ENCODE measurements around the gene ARIH2. TPM values are rescaled to one million over a fixed set of nuclear protein-coding genes. Genes with fewer than 3 reads are reported as not detected.

The ARIH2 gene
- total RNA-seq, 1 experiment from 2014 or later: 77.0 TPM

DNA sequence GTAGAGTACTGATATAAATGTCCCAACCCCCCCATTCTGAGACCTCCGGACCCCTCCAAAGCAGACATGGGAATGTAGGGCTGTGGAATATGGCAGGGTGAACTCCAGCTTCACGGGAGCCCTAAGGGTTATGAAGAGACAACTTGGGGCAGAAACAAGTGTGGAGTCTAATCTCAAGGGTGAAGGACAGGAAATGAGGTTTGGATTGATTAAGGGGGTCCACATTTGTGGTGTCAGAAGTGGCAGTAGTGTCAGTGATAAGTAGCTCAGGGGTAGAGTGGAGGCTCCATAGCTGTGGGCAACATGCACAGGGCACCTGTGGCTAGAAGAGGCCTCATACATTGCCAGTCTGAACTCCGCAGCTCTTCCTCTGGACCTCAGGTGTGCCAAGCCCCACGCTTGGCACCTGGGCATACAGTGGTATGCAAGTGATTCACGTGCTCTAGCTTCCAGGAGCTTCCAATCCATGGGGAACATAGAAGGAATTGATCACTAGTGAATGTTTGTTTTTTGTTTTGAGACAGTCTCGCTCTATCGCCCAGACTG lies 67.3 kb downstream of the ARIH2 start:
- CTCF ChIA-PET: no interaction called here
- in situ Hi-C loops (cut with HindIII; ENCODE audit: low pct_unique_long_range_greater_than_20kb, low sequenced_read_pairs) (no loop called here), intact Hi-C loops (cut with micrococcal nuclease; ENCODE audit: unreplicated experiment) (no loop called here)
- H3K27ac ChIP-seq (ENCODE audit: low read length): no peak overlapping the region
- ATAC-seq (no peak), DNase-seq (ENCODE audit: low read depth, low spot score) (no peak)
- no TSS peak for BruUV-seq (replicated peaks)
- no peak for TF ChIP-seq SIN3A (IDR thresholded peaks at IDR 0.05; ENCODE audit: borderline replicate concordance, insufficient read depth, low read depth, low read length)
- TF ChIP-seq, protein P1, sequence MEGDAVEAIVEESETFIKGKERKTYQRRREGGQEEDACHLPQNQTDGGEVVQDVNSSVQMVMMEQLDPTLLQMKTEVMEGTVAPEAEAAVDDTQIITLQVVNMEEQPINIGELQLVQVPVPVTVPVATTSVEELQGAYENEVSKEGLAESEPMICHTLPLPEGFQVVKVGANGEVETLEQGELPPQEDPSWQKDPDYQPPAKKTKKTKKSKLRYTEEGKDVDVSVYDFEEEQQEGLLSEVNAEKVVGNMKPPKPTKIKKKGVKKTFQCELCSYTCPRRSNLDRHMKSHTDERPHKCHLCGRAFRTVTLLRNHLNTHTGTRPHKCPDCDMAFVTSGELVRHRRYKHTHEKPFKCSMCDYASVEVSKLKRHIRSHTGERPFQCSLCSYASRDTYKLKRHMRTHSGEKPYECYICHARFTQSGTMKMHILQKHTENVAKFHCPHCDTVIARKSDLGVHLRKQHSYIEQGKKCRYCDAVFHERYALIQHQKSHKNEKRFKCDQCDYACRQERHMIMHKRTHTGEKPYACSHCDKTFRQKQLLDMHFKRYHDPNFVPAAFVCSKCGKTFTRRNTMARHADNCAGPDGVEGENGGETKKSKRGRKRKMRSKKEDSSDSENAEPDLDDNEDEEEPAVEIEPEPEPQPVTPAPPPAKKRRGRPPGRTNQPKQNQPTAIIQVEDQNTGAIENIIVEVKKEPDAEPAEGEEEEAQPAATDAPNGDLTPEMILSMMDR (IDR thresholded peaks at IDR 0.05): no peak
- TF ChIP-seq, protein P2, sequence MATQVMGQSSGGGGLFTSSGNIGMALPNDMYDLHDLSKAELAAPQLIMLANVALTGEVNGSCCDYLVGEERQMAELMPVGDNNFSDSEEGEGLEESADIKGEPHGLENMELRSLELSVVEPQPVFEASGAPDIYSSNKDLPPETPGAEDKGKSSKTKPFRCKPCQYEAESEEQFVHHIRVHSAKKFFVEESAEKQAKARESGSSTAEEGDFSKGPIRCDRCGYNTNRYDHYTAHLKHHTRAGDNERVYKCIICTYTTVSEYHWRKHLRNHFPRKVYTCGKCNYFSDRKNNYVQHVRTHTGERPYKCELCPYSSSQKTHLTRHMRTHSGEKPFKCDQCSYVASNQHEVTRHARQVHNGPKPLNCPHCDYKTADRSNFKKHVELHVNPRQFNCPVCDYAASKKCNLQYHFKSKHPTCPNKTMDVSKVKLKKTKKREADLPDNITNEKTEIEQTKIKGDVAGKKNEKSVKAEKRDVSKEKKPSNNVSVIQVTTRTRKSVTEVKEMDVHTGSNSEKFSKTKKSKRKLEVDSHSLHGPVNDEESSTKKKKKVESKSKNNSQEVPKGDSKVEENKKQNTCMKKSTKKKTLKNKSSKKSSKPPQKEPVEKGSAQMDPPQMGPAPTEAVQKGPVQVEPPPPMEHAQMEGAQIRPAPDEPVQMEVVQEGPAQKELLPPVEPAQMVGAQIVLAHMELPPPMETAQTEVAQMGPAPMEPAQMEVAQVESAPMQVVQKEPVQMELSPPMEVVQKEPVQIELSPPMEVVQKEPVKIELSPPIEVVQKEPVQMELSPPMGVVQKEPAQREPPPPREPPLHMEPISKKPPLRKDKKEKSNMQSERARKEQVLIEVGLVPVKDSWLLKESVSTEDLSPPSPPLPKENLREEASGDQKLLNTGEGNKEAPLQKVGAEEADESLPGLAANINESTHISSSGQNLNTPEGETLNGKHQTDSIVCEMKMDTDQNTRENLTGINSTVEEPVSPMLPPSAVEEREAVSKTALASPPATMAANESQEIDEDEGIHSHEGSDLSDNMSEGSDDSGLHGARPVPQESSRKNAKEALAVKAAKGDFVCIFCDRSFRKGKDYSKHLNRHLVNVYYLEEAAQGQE (IDR thresholded peaks at IDR 0.05; ENCODE audit: insufficient read depth in 1 of 2, low read depth in 2 of 2, low read length in 1 of 2): no peak
- TF ChIP-seq POLR2AphosphoS5 (IDR thresholded peaks at IDR 0.05; ENCODE audit: low read depth, low read length): no peak
- no peak for TF ChIP-seq TCF7L2 (IDR thresholded peaks at IDR 0.05; ENCODE audit: low read depth, low read length)
- peaks cover 8% of the 10 kb centered on the region for H3K36me3 ChIP-seq (ENCODE audit: control insufficient read depth, insufficient read depth, low read length)
- no peaks in the 10 kb centered on the region for H3K9me3 ChIP-seq (ENCODE audit: control insufficient read depth, insufficient read depth, low read depth, low read length)
- H3K4me3 ChIP-seq (ENCODE audit: low read depth in 2 of 2, low read length in 2 of 2): no peak overlapping the region
- no peaks in the 10 kb centered on the region for H3K27me3 ChIP-seq (ENCODE audit: control insufficient read depth, insufficient read depth, low read length)
- POLR2A ChIA-PET: no interaction called here
- peaks cover 7% of the 10 kb centered on the region for H3K4me1 ChIP-seq (ENCODE audit: control insufficient read depth, insufficient read depth, low read length)

DNA sequence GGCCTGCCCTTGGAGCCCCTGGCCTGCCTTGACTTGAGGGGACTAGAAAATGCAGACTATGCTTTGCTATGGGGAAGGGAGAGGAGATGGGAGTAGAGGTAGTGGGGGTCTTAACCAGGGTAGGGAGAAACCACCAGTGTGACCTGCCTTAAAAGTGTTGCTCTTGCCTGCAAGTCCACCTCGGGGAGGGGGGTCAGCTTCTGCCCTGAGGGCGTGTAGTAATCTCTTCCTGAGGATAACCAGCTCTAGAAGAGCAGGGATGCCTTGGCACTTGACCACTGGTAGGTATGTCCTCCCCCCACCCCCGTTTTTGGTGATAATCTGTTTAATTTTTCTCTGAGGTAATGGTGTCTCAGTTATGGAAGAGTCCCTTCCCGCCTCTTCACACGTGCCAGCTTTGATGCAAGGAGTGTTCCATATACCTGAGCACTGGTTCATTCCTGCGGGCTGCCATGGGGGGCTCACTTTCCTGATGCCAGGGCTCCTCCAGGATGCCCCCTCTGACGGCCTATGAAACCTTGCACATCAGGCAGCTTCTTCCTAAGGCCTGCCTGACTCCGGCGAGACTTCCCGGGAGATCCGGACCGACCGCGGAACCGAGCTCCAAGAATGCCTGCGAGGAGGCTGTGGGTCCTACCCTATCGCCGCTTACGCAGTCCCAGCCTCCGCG lies 70.6 kb downstream of the ARIH2 start:
- in situ Hi-C loops (cut with HindIII; ENCODE audit: low pct_unique_long_range_greater_than_20kb, low sequenced_read_pairs): no loop called here
- no peaks in the 10 kb centered on the region for H3K27me3 ChIP-seq (ENCODE audit: control insufficient read depth, insufficient read depth, low read length)
- CTCF ChIA-PET: interaction anchor here (0.6 to 2.0 kb wide), 2 partner anchors 18 to 82 kb away, joined by 3 to 19 read pairs; partner anchors contain the start of gene WDR6
- no peaks in the 10 kb centered on the region for H3K36me3 ChIP-seq (ENCODE audit: control insufficient read depth, insufficient read depth, low read length)
- H3K27ac ChIP-seq (ENCODE audit: low read length): peak overlapping the region; percentile 81
- DNase-seq (ENCODE audit: low read depth, low spot score) (no peak), ATAC-seq (peak; percentile 7)
- TF ChIP-seq POLR2AphosphoS5 (IDR thresholded peaks at IDR 0.05; ENCODE audit: low read depth, low read length) (no peak), TCF7L2 (IDR thresholded peaks at IDR 0.05; ENCODE audit: low read depth, low read length) (no peak; the same call in 1 of the 2 replicates)
- TF ChIP-seq, protein P2 (IDR thresholded peaks at IDR 0.05; ENCODE audit: insufficient read depth in 1 of 2, low read depth in 2 of 2, low read length in 1 of 2): no peak
- TF ChIP-seq, protein P1 (IDR thresholded peaks at IDR 0.05): no peak
- no TSS peak for BruUV-seq (replicated peaks)
- POLR2A ChIA-PET: interaction anchor here (0.9 to 1.5 kb wide), 3 partner anchors 18 to 31 kb away, joined by 3 to 6 read pairs (median 3); partner anchors contain the start of gene WDR6
- peaks cover 19% of the 10 kb centered on the region for H3K4me1 ChIP-seq (ENCODE audit: control insufficient read depth, insufficient read depth, low read length)
- peak overlapping the region; percentile 50 to 68 for H3K4me3 ChIP-seq (ENCODE audit: low read depth in 2 of 2, low read length in 2 of 2)
- intact Hi-C loops (cut with micrococcal nuclease; ENCODE audit: unreplicated experiment): no loop called here
- H3K9me3 ChIP-seq (ENCODE audit: control insufficient read depth, insufficient read depth, low read depth, low read length): no peaks in the 10 kb centered on the region
